ENCODE measurements around the gene COBLL1.

The COBLL1 gene

DNA sequence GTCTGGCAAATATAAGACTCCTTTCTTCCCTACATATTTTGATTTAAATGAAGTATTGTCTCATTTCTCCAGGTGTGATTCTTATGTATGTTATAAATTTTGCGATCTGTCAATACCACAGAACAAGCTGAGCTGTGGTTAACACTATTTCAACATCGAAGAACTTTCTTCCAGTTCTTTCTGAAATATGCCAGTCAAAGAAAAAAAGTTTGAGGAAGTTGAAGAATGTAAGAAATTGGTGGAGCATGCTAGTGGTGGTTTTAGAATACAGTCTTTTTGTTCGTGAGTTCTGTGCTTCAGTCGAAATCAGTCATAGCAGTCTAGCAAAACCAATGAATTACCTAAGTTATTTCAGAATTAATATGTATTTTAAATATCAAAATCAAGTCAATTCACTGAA is 8.6 kb upstream of the COBLL1 start:
- no peak for DNase-seq

DNA sequence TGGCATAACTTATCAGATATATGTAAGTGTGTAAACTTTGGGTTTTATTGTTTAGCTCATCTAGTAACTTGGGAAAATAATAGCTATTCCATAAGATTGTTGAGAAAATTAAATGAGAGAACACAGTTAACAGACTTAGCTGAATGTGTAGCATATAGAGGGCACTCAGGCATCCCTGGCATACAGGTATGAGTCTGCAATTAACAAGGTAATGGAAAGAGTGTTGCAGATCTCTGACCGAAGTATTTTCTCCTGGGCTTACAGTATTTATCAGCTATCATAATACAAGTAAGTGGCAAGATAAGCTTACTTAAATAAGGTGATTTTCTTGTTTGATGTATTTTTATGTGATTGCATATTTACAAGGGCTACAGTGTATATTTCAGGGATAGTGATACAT is 7.9 kb upstream of the COBLL1 start:
- DNase-seq = no peak

DNA sequence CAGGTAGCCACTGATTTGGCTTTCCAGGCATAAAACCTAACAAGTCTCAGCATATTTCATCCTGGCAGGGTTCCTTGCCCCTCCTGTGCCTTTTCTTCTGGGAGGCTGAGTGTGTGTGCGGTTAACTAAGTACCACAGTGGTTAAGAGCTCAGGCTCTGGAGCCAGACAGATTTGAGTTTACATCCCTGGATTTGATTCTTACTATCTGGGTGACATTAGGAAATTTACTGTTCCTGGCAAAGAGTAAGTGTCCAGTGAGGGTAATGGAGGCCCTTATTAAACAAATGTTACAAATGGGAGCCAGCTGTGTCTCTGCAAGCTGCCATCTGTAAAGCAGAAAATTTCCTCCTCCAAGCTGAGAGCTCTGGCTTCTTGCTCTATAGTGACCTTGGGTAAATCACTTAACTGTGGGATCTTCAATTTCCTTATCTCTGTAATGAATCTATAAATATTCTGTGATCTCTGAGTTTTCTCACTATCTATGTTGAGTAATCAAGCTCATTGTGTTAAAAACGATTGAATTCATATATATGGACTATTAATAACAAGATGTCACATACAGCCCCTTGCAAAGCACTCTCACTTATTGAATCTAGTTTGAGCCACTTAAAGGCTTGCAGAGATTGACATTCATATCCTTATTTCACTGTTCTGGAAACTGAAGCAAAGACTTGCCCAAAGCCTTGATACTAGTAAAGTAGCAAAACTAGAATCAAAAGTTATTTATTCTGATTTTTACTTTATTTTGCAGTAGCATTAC is 6.5 kb upstream of the COBLL1 start:
- DNase-seq = no peak

DNA sequence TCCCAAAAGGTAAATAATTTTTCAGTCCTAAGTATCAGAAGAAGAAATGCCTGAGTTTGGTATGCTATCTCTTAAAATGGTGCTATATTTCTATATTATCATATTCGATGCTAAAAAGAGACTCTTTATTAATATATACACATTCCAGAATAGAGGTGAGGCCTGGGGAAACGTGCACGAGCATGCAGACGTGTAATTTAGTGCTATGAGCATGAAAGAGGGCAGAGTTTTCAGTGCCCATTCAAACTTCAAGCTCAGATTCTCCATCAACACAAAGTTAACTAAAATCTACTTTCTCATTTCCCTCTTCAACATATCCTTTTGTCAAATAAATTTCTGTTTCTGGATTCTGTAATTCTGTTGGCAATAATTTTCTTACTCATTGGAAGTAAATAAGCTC is 5.7 kb upstream of the COBLL1 start:
- DNase-seq = no peak

DNA sequence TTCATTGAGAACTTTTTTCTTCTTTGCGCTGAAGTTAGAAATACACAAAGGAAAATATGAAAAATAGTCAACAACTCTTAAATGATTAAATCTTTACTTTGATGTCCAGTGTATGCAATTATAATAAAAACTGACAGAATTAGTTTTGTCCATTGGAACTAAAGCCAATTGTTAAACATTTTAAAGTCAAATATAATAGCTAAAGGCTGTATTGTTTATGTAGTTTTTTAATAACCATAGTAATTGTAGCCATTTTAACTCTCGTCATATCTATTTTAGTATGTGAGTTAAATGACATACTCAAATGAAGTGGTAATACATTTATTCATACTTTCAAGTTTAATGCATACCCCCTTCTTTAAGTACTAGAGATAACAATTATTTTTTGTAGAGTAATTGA is 4.7 kb upstream of the COBLL1 start:
- DNase-seq = no peak

DNA sequence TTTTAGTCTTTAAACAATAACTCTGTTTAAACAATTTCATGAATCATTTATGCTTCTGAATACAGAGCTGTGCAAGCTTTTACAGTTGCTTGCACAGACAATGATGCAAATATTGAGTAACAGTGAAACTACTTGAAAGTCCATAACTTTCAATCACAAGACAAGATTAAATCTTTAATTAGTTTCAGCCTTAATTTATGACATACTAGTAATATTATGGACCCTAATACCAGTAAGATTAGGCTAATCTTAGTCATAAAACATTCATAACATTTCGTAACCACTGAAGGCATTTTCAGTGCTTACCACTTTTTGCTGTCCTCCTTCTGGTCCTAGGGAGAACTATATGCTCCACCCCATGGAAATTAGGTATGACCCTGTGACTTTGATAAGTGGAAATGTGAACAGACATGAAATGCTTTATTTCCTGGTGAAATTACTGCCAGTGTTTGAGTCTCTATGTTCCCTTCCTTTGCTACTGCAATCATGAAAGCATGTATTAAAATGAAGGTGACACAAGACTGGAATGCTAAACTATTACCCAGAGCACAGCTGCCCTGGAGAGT is 1.8 kb upstream of the COBLL1 start:
- DNase-seq = no peak

DNA sequence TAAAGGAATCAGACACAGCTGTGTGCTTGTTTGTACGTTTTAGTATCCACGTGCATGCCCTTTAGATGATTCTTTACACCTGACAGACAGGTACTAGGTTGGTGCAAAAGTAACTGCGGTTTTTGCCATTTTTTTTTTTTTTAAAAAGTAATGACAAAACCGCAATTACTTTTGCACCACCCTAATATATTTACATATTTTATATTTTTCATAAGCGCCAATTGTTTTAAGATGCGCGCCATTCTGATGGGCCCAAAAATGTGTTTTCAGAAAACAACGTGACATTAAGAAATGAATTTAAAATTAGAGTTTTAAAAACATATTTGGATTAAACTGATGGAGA is 972 bp upstream of the COBLL1 start:
- no peak for DNase-seq

DNA sequence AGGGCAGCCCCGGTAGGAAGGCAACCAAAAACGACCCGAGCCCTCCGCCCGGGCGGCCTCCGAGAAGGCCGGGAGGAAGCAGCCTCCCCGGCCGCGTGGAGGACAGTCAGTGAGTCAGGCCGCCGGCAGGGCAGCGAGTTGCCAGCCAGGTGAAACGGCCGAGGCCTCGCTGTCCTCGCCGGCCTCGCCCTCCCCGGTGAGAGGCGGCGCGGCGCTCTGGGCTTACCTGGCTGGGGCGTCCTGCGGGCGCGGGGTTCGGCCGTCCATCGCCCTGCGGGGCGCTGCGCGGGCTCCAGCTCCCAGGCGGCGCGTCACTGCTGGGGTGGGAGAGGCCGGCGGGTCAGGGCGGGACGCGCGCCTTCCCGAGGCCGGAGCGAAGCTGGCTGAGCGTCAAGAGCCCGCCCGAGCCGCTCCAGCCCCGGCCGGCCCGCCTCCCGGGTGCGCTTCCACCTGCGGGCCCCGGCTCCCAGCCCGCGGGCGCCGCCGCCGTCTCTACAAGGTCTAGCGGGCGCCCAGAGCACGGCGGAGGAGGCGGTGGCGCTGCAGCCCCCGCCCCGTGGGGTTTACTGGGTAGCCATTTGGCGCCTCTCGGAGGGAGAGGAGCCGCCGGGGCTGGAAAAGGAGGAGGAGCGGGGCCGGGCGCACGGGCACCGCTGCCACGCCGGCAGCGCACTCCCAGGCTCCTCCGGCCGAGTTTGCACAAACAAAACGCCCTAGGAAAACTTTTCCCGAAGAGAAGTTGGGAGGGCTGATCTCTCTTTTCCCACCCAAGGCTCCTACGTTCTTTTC is 499 bp downstream of the COBLL1 start:
- DNase-seq = peak; percentile 52

DNA sequence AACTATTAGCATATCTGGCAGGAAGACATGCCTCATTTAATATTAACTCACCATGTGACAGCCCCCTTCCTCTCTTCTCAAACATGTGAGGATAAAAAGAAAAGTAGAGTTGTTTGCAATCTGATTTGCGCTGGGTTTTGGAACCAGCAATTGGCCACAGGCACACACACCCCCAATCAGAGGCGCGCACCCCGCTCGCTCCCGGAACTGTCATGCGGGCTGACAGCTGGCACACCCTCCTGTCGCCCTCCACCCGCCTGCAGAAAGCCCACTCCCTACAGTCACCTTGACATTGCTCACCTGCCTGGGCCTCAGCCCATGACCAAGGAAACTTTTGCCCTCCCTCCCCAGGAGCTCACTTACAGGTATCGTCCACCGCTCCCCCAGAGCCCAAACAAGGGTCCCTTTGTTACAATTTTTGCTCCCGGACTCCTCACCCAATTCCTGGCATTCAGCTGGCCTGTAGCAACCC is 1.1 kb downstream of the COBLL1 start:
- no peak for DNase-seq

DNA sequence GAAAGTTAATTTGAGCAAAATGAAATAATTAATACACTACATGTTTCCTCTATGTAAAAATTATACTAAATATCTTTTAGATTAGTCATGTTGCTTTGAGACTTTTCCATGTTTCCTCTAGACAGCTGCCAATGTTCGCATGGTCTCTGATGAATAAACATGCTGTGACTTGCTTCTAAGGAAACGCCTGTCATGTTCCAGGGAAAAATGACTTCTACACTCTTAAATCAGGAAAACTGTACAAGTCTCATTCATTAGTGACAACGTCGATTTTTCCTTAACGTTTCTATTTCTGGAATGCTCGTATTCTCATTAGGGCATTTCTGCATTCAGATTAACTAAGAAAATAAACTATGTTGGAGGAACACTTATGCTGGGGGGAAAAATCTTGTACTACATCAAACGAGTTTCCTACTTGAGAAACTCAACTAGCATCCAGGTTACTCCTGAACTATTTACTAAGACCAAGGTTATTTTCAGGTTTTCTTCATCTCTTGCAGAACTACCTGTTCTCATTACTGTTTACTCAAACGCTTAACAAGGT is 1.6 kb downstream of the COBLL1 start:
- no peak for DNase-seq

DNA sequence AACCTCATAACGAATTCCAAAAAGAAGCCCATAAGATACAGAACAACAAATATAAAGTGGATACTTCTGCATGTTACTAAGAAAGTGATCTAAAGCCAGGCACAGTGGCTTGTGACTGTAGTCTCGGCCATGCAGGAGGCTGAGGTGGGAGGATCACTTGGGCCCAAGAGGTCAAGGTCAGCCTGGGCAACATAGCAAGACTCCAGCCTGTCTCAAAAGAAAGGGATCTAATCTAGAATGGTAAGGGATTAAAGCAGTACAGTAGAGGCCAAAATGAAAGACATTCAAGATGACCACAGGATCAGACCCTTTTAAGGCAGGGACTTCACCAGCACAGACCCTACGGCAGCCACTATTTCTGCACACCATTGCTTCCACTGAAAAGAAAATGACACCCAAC is 3.8 kb downstream of the COBLL1 start:
- DNase-seq = no peak

DNA sequence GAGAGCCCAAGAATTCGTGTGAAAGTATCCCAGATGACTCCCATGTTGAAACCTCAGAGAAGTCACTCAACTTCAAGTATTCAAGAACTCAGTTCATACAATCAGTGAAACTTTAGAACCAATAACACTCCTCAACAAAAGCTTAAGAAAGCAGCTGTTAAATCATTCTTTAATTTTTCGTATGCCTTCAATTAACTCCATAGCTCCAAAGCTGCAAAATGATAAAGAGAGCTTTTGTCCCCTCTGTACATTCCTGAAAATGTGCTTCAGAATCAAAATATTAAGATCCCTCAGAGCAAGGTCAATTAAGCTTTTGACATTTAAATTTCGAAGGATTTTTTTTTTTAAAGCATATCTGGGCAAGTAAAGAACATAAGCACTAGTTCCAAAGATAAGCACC is 4.7 kb downstream of the COBLL1 start:
- DNase-seq = no peak

DNA sequence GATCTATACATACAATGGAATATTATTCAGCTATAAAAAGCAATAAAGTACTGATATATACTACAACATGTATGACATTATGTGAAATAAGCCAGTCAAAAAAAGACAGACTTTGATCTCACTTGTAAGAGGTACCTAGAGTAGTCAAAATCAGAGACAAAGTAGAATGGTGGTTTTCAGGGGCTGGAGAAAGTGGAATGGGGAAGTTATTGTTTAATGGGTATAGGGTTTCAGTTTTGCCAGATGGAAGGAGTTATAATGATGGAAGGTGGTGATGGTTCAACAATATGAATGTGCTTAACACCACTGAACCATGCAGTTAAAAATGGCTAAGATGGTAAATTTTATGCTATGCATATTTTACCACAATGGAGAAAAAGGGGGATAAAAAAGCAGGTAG is 6.3 kb downstream of the COBLL1 start:
- no peak for DNase-seq

DNA sequence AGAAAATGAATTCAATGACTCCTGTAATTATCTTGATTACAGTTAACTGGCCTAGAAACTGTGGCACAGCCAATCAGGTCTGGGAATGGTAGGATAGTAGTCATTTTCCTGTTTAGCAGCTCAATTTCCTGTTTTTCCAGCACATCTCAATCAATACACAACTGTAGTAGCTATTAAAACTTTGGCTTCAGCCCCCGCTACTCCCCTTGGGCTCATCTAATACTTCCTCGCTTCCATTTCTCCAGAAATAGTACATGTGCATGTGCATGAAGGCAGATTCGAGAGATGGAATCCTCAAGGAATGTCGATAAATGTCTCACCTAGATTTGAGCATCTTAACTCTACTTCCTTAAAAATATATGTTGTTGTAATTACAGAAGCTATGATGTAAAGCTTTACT is 9.7 kb downstream of the COBLL1 start:
- DNase-seq = no peak

DNA sequence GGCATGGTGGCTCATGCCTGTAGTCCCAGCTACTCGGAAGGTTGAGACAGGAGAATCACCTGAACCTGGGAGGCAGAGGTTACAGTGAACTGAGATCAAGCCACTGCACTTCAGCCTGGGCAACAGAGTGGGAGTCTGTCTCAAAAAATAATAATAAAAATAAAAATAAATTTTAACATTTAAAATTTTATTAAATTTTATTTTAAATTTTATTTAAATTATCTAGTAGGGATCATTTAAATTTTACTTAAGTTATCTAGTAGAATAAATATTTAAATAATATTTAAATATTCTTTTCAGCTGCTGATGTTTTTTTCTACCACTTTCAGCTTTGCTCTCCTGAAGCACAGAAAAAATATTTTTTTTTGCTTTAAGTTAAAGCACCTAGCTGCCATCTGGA is 10.4 kb downstream of the COBLL1 start:
- DNase-seq = no peak

DNA sequence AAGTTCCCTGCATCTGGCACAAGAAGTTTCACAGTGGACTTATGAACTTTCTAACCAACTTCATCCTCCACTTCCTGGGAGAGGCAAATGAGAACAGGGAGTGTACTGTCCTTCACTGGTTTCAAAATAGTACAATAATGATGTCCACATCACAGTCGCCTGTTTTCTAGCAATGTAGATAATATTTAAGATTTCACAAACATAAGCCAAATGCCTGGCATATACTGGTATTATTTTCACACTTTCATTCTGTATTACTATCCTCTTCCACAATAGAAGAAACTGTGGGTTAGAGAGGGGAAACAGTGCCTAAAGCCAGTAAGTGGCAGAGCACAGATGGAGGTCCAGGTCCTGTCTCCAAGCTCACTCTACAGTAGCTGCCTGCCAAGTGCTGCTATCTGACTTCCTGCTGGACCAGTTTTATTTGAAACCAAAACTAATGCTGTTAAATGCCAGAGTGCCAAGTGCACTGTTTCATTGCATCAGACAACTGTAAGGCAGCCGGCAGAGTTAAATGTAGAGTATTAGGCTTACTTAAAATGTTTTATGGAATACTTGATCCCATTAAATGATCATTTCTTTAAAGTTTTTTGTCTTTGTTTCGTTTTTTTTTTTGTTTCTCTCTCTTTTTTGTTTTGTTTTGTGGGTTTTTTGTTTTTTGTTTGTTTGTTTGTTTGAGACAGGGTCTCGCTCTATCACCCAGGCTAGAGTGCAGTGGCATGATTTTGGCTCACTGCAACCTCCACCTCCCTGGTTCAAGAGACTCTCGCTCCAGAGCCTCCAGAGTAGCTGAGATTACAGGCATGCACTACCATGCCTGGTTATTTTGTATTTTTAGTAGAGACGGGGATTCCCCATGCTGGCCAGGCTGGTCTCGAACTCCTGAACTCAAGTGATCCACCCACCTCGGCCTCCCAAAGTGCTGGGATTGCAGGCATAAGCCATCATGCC is 15.1 kb downstream of the COBLL1 start:
- DNase-seq = no peak

DNA sequence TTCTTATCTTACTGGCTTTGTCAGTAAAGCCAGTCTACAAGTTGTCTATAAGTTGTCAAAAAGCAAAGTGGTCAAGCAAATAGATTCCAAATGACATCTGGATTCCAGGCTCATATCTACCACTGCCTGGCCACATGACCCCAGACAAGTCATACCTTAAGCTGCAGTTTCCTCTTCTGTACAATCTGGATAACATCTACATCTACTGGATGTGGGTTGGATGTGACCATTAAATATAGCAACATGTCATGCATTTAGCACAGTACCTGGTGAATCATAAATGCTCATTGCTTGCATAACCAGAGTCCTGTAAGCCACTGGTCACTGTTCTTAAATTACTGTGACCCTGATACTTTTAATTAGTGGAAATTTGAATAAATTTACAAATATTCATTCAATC is 16.8 kb downstream of the COBLL1 start:
- no peak for DNase-seq

DNA sequence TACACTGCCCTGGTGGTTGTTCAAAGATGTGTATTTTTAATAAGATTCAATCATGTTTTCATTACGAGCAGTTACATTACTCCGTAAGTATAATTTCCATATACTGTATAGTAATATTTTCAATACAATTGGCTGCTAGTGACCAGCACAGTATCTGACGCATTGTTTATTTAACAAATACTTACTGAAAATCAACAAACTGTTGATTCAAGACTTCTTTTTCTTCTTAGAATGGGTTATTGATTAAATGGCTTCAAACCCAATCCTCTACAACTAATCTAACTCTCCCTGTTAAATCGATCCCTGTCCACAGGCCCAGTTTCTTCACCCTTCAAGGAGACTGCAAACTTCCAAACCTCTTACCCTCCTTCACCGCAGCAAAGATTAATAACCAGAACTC is 18.5 kb downstream of the COBLL1 start:
- no peak for DNase-seq

DNA sequence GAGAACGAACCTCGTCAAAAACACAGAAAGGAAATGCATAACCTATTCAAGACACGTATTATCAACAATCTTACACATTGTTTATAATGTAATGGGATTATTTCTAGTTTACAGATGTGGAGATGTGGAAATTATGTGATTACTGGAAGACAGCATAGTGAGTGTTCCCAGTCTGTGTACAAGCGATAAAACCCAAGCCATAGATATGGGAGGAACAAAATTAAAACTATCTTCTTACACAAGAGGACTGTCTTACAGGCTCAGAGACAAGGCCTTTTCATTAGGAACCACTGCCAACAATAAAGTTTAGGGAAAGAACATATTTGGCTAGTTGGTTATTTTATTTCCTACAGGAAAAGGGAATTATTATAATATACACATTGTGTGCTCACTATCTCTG is 20.3 kb downstream of the COBLL1 start:
- no peak for DNase-seq

DNA sequence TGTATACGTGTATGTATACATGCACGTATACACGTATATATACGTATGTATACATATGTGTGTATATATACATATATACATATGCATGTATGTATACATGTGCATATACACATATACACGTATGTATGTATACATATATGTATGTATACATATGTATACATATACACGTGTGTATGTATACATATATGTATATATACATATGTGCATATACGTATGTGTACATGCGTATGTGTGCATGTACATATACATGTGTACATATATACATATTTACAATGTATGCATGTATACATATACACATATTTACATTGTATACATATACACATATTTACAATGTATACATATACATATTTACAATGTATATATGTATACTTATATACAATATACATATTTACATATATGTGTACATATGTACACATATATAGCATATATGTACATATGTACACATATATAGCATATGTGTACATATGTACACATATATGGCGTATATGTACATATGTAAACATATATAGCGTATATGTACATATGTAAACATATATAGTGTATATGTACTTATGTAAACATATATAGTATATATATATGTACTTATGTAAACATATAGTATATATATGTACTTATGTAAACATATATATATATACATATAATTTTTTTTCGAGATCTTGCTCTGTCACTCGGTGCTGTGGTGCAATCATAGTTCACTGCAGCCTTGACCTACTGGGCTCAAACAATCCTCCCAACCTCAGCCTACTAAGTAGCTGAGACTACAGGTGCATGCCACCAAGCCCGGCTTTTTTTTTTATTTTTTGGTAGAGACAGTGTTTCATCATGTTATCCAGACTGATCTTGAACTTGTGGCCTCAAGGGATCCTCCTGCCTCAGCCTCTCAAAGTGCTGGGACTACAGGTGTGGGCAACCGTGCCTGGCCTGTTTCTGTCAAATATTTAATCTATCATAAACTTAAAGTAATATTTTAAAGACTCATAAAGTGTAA is 23.2 kb downstream of the COBLL1 start:
- no peak for DNase-seq

DNA sequence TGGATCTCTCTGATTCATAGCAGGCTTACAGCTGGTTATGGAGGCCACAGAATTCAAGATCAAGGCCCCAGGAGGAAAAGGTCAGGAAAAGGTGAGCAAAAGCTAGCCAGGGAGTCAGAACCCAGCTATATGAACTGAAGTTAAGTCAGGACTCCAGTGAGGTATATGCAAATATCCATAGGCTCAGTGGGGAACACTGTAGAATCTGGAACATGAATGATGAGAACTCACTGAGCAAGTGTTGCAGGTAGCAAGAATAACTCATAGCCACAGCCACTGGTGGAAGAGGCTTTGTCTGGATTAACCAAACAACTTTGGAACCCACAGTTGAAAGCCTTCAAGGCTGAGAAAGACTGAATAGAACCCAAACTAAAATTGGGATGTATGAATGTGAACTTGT is 24.7 kb downstream of the COBLL1 start:
- no peak for DNase-seq

DNA sequence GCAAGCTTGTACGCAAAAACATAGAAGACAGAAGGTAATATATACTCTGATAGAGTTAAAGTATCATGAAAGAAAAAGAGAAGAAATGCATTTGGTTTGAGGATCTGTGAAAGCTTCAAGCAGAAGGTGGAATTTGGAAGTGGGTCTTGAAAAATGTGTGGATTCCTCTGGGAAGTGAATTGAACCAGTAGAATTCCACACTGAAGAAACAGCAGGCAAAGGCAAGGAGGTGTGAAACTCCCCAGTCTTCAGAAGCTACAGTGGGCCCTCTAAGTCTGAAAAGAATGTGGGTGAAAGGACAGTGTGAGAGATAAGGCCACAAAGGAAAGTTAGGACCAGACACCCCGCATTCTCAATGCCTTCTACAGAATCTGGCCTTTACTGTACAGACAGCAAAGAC is 25.6 kb downstream of the COBLL1 start:
- no peak for DNase-seq
